BLaER1 treated with 17β-estradiol and CSF1 and Interleukin-3, amounts not matched to agents 10 nM and 100 nM (cell line): Measurements from ENCODE around the gene WDFY2.

Source experiments
- H3K27ac ChIP-seq, 11 experiments: shearing (Covaris generic); formaldehyde crosslinking; 2 replicates each; pipeline ENCODE4 v1.8.1; 2022
- H3K27me3 ChIP-seq, 11 experiments: shearing (Covaris generic); formaldehyde crosslinking; 2 replicates each; pipeline ENCODE4 v1.8.1; 2022
- H3K36me3 ChIP-seq, 11 experiments: shearing (Covaris generic); formaldehyde crosslinking; 2 replicates each; pipeline ENCODE4 v1.8.1; 2022
- H3K4me1 ChIP-seq, 10 experiments: shearing (Covaris generic); formaldehyde crosslinking; 2 replicates each; pipeline ENCODE4 v1.8.1; 2022
- H3K4me2 ChIP-seq, 11 experiments: shearing (Covaris generic); formaldehyde crosslinking; 2 replicates each; pipeline ENCODE4 v1.8.1; 2022
- H3K4me3 ChIP-seq, 10 experiments: shearing (Covaris generic); formaldehyde crosslinking; 2 replicates each; pipeline ENCODE4 v1.8.1; 2022
- H3K9ac ChIP-seq, 11 experiments: shearing (Covaris generic); formaldehyde crosslinking; 2 replicates each; pipeline ENCODE4 v1.8.1; 2022
- H3K9me3 ChIP-seq, 11 experiments: shearing (Covaris generic); formaldehyde crosslinking; replicated peaks in 1 of 11; 2 replicates each; pipeline ENCODE4 v1.8.1; 2022
- H4K20me1 ChIP-seq, 11 experiments: shearing (Covaris generic); formaldehyde crosslinking; 2 replicates each; pipeline ENCODE4 v1.8.1; 2022
- Cebpa-rat ChIP-seq, 11 experiments: shearing (Covaris generic); IDR thresholded peaks; 2 replicates each; pipeline ENCODE4 v1.8.1; 2022

The WDFY2 gene

GRCh38 chr13:51678420-51678819 lies 94.2 kb downstream of the WDFY2 start:
- H3K4me2 ChIP-seq = no peak overlapping the region
- H3K27me3 ChIP-seq = no peaks in the 10 kb centered on the region
- H3K9me3 ChIP-seq = peaks cover 0 to 3% (median 0%) of the 10 kb centered on the region in 11 experiments; a peak in 1 of 22 replicates
- H3K4me3 ChIP-seq = no peak overlapping the region
- no peak overlapping the region for H3K9ac ChIP-seq
- H3K36me3 ChIP-seq = peaks cover 4 to 85% (median 15%) of the 10 kb centered on the region in 11 experiments; a peak in 15 of 22 replicates
- H4K20me1 ChIP-seq = peaks cover 0 to 51% (median 0%) of the 10 kb centered on the region in 11 experiments; a peak in 5 of 22 replicates
- peaks cover under 1 to 3% (median 2%) of the 10 kb centered on the region in 10 experiments; a peak in 18 of 20 replicates for H3K4me1 ChIP-seq
- TF ChIP-seq Cebpa-rat (IDR thresholded peaks at IDR 0.05) = no peak
- no peak overlapping the region for H3K27ac ChIP-seq

GRCh38 chr13:51679616-51680015 lies 95.4 kb downstream of the WDFY2 start:
- Histone ChIP-seq H3K27me3 (no peaks in the 10 kb centered on the region), H3K9ac (no peak overlapping the region), H3K4me2 (no peak overlapping the region), H3K36me3 (peaks cover 4 to 96% (median 15%) of the 10 kb centered on the region in 11 experiments; a peak in 15 of 22 replicates), H4K20me1 (peaks cover 0 to 51% (median 0%) of the 10 kb centered on the region in 11 experiments; a peak in 4 of 22 replicates), H3K4me3 (no peak overlapping the region), H3K9me3 (no peaks in the 10 kb centered on the region), H3K27ac (no peak overlapping the region), H3K4me1 (no peaks in the 10 kb centered on the region)
- no peak for TF ChIP-seq Cebpa-rat (IDR thresholded peaks at IDR 0.05)

GRCh38 chr13:51681037-51681678 lies 96.9 kb downstream of the WDFY2 start:
- Histone ChIP-seq H3K9ac (no peak overlapping the region), H3K27me3 (no peaks in the 10 kb centered on the region), H4K20me1 (peaks cover 0 to 63% (median 0%) of the 10 kb centered on the region in 11 experiments; a peak in 4 of 22 replicates), H3K4me2 (no peak overlapping the region), H3K27ac (no peak overlapping the region), H3K36me3 (peaks cover under 1 to 96% (median 15%) of the 10 kb centered on the region in 11 experiments; a peak in 15 of 22 replicates), H3K4me1 (no peaks in the 10 kb centered on the region), H3K4me3 (no peak overlapping the region), H3K9me3 (no peaks in the 10 kb centered on the region)
- TF ChIP-seq Cebpa-rat (IDR thresholded peaks at IDR 0.05) = no peak

- Histone ChIP-seq H4K20me1 (peaks cover 0 to 67% (median 0%) of the 10 kb centered on the region in 11 experiments; a peak in 5 of 22 replicates), H3K27ac (no peak overlapping the region), H3K9ac (no peak overlapping the region), H3K4me1 (peaks cover 0 to under 1% (median 0%) of the 10 kb centered on the region in 10 experiments; a peak in 1 of 20 replicates), H3K9me3 (no peaks in the 10 kb centered on the region), H3K4me2 (no peak overlapping the region), H3K27me3 (no peaks in the 10 kb centered on the region), H3K36me3 (peaks cover 0 to 83% (median 15%) of the 10 kb centered on the region in 11 experiments; a peak in 13 of 22 replicates), H3K4me3 (no peak overlapping the region)
- TF ChIP-seq Cebpa-rat (IDR thresholded peaks at IDR 0.05) = no peak
Observed at GRCh38 chr13:51682686-51683085, 98.4 kb downstream of the WDFY2 start.

- H3K4me1 ChIP-seq = peaks cover 0 to 8% (median 0%) of the 10 kb centered on the region in 10 experiments; a peak in 2 of 20 replicates
- peaks cover 0 to 76% (median 0%) of the 10 kb centered on the region in 11 experiments; a peak in 6 of 22 replicates for H4K20me1 ChIP-seq
- H3K9me3 ChIP-seq = no peaks in the 10 kb centered on the region
- no peak for TF ChIP-seq Cebpa-rat (IDR thresholded peaks at IDR 0.05)
- H3K27me3 ChIP-seq = no peaks in the 10 kb centered on the region
- no peak overlapping the region for H3K4me3 ChIP-seq
- no peak overlapping the region for H3K9ac ChIP-seq
- H3K27ac ChIP-seq = no peak overlapping the region
- peaks cover 0 to 75% (median 15%) of the 10 kb centered on the region in 11 experiments; a peak in 13 of 22 replicates for H3K36me3 ChIP-seq
- H3K4me2 ChIP-seq = no peak overlapping the region
Observed at GRCh38 chr13:51683597-51683996, 99.3 kb downstream of the WDFY2 start.

- Histone ChIP-seq H3K4me3 (no peak overlapping the region), H3K9me3 (no peaks in the 10 kb centered on the region), H3K9ac (no peak overlapping the region), H3K36me3 (peaks cover 0 to 70% (median 15%) of the 10 kb centered on the region in 11 experiments; a peak in 13 of 22 replicates), H3K4me1 (peaks cover 0 to 8% (median 0%) of the 10 kb centered on the region in 10 experiments; a peak in 2 of 20 replicates), H3K27me3 (no peaks in the 10 kb centered on the region), H3K4me2 (no peak overlapping the region), H3K27ac (no peak overlapping the region), H4K20me1 (peaks cover 0 to 80% (median 0%) of the 10 kb centered on the region in 11 experiments; a peak in 6 of 22 replicates)
- TF ChIP-seq Cebpa-rat (IDR thresholded peaks at IDR 0.05) = no peak
Observed at GRCh38 chr13:51684076-51684475, 99.8 kb downstream of the WDFY2 start.

GRCh38 chr13:51687947-51688714 lies 103.9 kb downstream of the WDFY2 start:
- Histone ChIP-seq H3K4me3 (no peak overlapping the region), H3K36me3 (peaks cover 0 to 35% (median 4%) of the 10 kb centered on the region in 11 experiments; a peak in 9 of 22 replicates), H3K27me3 (no peaks in the 10 kb centered on the region), H3K4me2 (no peak overlapping the region), H3K27ac (no peak overlapping the region), H3K9ac (no peak overlapping the region; a peak in 1 of 22 replicates), H4K20me1 (peaks cover 0 to 52% (median 0%) of the 10 kb centered on the region in 11 experiments; a peak in 7 of 22 replicates), H3K9me3 (no peaks in the 10 kb centered on the region), H3K4me1 (peaks cover 0 to 8% (median 0%) of the 10 kb centered on the region in 10 experiments; a peak in 2 of 20 replicates)
- TF ChIP-seq Cebpa-rat (IDR thresholded peaks at IDR 0.05) = no peak

DNA sequence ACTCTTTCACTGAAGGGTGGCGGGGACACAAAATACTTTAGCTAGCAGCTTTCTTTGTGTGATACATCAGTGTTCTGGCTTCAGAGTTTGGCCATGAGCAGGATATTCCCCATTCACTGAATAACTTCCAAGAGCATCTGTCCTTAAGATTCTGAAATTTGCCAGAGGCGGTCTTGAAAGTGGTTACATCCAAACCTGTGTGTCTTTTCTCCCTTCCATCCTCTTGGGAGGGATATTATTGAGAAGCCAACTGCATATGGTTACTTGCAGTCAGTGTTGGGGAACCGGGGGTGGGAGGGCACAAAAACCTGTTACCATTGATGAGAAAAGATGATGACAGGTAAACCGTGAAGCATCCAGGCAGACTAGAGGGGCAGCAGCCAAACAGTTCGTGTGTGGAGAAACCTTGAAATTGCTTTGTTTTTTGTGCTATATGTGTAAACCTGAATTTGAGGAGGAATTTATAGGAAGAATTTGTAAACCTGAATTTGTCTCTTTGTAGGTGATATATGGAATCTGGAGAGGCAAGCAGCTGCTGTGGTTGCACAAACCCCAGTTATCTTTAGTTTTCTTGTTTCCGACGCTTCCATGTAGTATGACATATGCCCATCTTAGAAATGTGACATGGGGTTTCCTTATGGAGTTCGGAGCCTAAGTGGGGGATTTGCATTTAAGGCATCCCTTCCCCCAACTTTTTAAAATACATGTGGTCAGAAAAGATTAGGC lies 104.8 kb downstream of the WDFY2 start:
- TF ChIP-seq Cebpa-rat (IDR thresholded peaks at IDR 0.05) = no peak
- no peak overlapping the region for H3K27ac ChIP-seq
- peaks cover 0 to 42% (median 0%) of the 10 kb centered on the region in 11 experiments; a peak in 5 of 22 replicates for H4K20me1 ChIP-seq
- no peak overlapping the region for H3K4me2 ChIP-seq
- H3K9me3 ChIP-seq = no peaks in the 10 kb centered on the region
- H3K4me1 ChIP-seq = peaks cover 0 to 8% (median 0%) of the 10 kb centered on the region in 10 experiments; a peak in 2 of 20 replicates
- peaks cover 0 to 25% (median 2%) of the 10 kb centered on the region in 11 experiments; a peak in 7 of 22 replicates for H3K36me3 ChIP-seq
- H3K4me3 ChIP-seq = no peak overlapping the region
- no peak overlapping the region for H3K9ac ChIP-seq
- no peaks in the 10 kb centered on the region for H3K27me3 ChIP-seq
